Urothelium cell line (cell line): ENCODE results near the gene NHSL1.

Experiments
- DNase-seq: peaks from one replicate; pipeline ENCODE4 v3.0.0; 2011; ENCODE audit warnings: low spot score, mixed read lengths
- FAIRE-seq: peaks from 2 replicates; lab custom pipeline; 2011; peaks lifted over from hg19 to GRCh38; lab: Jason Lieb, UNC

NHSL1 gene

GRCh38 chr6:138499303-138500018, at the start of gene NHSL1:
TSS of gene NHSL1 (minus strand) at chr6:138499494. CDS start at chr6:138499290, 204 bp downstream.
- no peak for DNase-seq
- no peak for FAIRE-seq

- no peak for FAIRE-seq
- DNase-seq: no peak
Observed at GRCh38 chr6:138546733-138547185, 47.5 kb upstream of the NHSL1 start.

- DNase-seq (no peak), FAIRE-seq (no peak)
Observed at GRCh38 chr6:138545621-138545980, 46.3 kb upstream of the NHSL1 start.

GRCh38 chr6:138544501-138544900, 45.2 kb upstream of the NHSL1 start:
- DNase-seq (no peak), FAIRE-seq (no peak)

- no peak for DNase-seq
Observed at GRCh38 chr6:138543657-138544056, 44.4 kb upstream of the NHSL1 start.

GRCh38 chr6:138541823-138542481, 42.7 kb upstream of the NHSL1 start:
- DNase-seq (no peak), FAIRE-seq (no peak)

More at GRCh38 chr6:138543657-138544056, 44.4 kb upstream of the NHSL1 start:
- no peak for FAIRE-seq

GRCh38 chr6:138540468-138540867, 41.2 kb upstream of the NHSL1 start:
- DNase-seq: no peak

GRCh38 chr6:138539876-138540275, 40.6 kb upstream of the NHSL1 start:
- no peak for FAIRE-seq

More at GRCh38 chr6:138540468-138540867, 41.2 kb upstream of the NHSL1 start:
- FAIRE-seq: no peak

GRCh38 chr6:138538390-138539031, 39.2 kb upstream of the NHSL1 start:
- FAIRE-seq (no peak), DNase-seq (no peak)

More at GRCh38 chr6:138539876-138540275, 40.6 kb upstream of the NHSL1 start:
- no peak for DNase-seq

- FAIRE-seq: no peak
Observed at GRCh38 chr6:138537106-138537505, 37.8 kb upstream of the NHSL1 start.

GRCh38 chr6:138535728-138536455, 36.6 kb upstream of the NHSL1 start:
- FAIRE-seq (no peak), DNase-seq (no peak)

More at GRCh38 chr6:138537106-138537505, 37.8 kb upstream of the NHSL1 start:
- DNase-seq: no peak

GRCh38 chr6:138533667-138534066, 34.4 kb upstream of the NHSL1 start:
- DNase-seq: no peak
- FAIRE-seq: no peak

- FAIRE-seq (no peak), DNase-seq (no peak)
Observed at GRCh38 chr6:138531387-138531786, 32.1 kb upstream of the NHSL1 start.

- FAIRE-seq (no peak), DNase-seq (no peak)
Observed at GRCh38 chr6:138529478-138529877, 30.2 kb upstream of the NHSL1 start.

GRCh38 chr6:138528956-138529355, 29.7 kb upstream of the NHSL1 start:
- FAIRE-seq (no peak), DNase-seq (no peak)

- FAIRE-seq: no peak
- DNase-seq: no peak
Observed at GRCh38 chr6:138528137-138528536, 28.8 kb upstream of the NHSL1 start.

GRCh38 chr6:138527411-138528088, 28.3 kb upstream of the NHSL1 start:
- no peak for FAIRE-seq

GRCh38 chr6:138526822-138527235, 27.5 kb upstream of the NHSL1 start:
- DNase-seq (no peak), FAIRE-seq (no peak)

More at GRCh38 chr6:138527411-138528088, 28.3 kb upstream of the NHSL1 start:
- DNase-seq: no peak

GRCh38 chr6:138525355-138525754, 26.1 kb upstream of the NHSL1 start:
- DNase-seq (no peak), FAIRE-seq (no peak)

- FAIRE-seq (no peak), DNase-seq (no peak)
Observed at GRCh38 chr6:138524526-138524925, 25.2 kb upstream of the NHSL1 start.
